PC-9 (cell line): ENCODE data around the gene ACP1.

Experiments
- CTCF ChIP-seq: fragments of 200-600 bp; sonication (generic); conservative IDR thresholded peaks from 2 replicates; pipeline ENCODE4 v1.6.1; 2017; ENCODE audit warnings: mixed run types, antibody characterized with exemption, mild to moderate bottlenecking, moderate library complexity
- EZH2 ChIP-seq: fragments of 200-600 bp; sonication (generic); IDR thresholded peaks from 2 replicates; pipeline ENCODE4 v1.8.0; 2017; ENCODE audit warnings: antibody characterized with exemption, low read depth

GRCh38 chr2:287471-287885 is 22.7 kb downstream of the ACP1 start:
- no peak for TF ChIP-seq EZH2
- TF ChIP-seq CTCF = no peak
